Transverse colon (tissue), 4 donors: Measurements from ENCODE around the gene CBLB. TPM values are rescaled to one million over a fixed set of nuclear protein-coding genes. Genes with fewer than 3 reads are reported as not detected.

Experiments
- DNase-seq: peaks from one replicate; pipeline ENCODE4 v3.0.0-alpha.2; 2019
- H3K27ac ChIP-seq, 4 donors: fragments of 200-600 bp; sonication (generic); 2 replicates each; pipeline ENCODE4 v1.5.1; 2016 to 2018; ENCODE audit warnings: inconsistent platforms in 4 of 4
- H3K27me3 ChIP-seq: fragments of 200-600 bp; sonication (generic); 2 replicates; pipeline ENCODE4 v1.5.1; 2017; ENCODE audit warnings: inconsistent platforms
- H3K36me3 ChIP-seq, 4 donors: fragments of 200-600 bp; sonication (generic); 2 replicates each; pipeline ENCODE4 v1.5.1; 2017 to 2019; ENCODE audit warnings: inconsistent platforms in 4 of 4
- H3K4me1 ChIP-seq, 4 donors: fragments of 200-600 bp; sonication (generic); 2 replicates each; pipeline ENCODE4 v1.5.1; 2017 to 2020; ENCODE audit warnings: inconsistent platforms in 4 of 4
- H3K4me3 ChIP-seq, 4 donors: fragments of 200-600 bp; sonication (generic); 1 replicate in 1 of 4; 2 replicates in 3 of 4; pipeline versions ENCODE4 v1.5.1 to v1.6.1; 2017 to 2019; ENCODE audit warnings: inconsistent platforms in 4 of 4
- H3K9me3 ChIP-seq, 2 donors: fragments of 200-600 bp; sonication (generic); 2 replicates each; pipeline ENCODE4 v1.5.1; 2017 to 2019; ENCODE audit warnings: inconsistent platforms in 2 of 2
- CTCF ChIP-seq, 5 experiments: fragments of 200-600 bp in 3 of 5; fragments of 450-650 bp in 2 of 5; sonication (generic) in 3 of 5; IDR thresholded peaks; 1 replicate in 2 of 5; 2 replicates in 3 of 5; pipeline ENCODE4 v1.5.1; 2016 to 2017; ENCODE audit warnings: antibody characterized with exemption in 5 of 5, inconsistent platforms in 3 of 5, mild to moderate bottlenecking in 2 of 5, moderate library complexity in 1 of 5
- EP300 ChIP-seq: sonication (generic); formaldehyde crosslinking; IDR thresholded peaks from one replicate; pipeline ENCODE4 v1.6.1; 2017; ENCODE audit warnings: antibody characterized with exemption, low read depth
- POLR2A ChIP-seq: fragments of 450-650 bp; IDR thresholded peaks from one replicate; pipeline ENCODE4 v1.6.1; 2016; ENCODE audit warnings: antibody characterized with exemption, mild to moderate bottlenecking, moderate library complexity
- POLR2AphosphoS5 ChIP-seq, 3 donors: sonication (generic); formaldehyde crosslinking; IDR thresholded peaks; one replicate each; pipeline ENCODE4 v1.6.1; 2016; ENCODE audit warnings: antibody characterized with exemption in 3 of 3
- WGBS, 2 donors: methylation state at CpG; one replicate each; pipeline ENCODE4 v1.1.5; 2018; ENCODE audit warnings: low coverage in 1 of 2; 5-methylcytosine and 5-hydroxymethylcytosine counted together
- in situ Hi-C, 4 donors: fragments of 200-750 bp; cut with MboI; loops; one replicate each; pipeline versions ENCODE4 v1.15.0 to v1.15.1; 2017; ENCODE audit warnings: low sequenced_read_pairs in 3 of 4, low pct_ligation_motif_present in 1 of 4, low pct_unique_long_range_greater_than_20kb in 1 of 4
- intact Hi-C: fragments of 100-400 bp; cut with DNase I; formaldehyde crosslinking; loops from one replicate; pipeline ENCODE4 v1.15.1; 2023; ENCODE audit warnings: low total_unique reads
- total RNA-seq, 4 donors: library from RNA; depleted of rRNA; stranded (reverse); fragments of >200 nt; gene quantifications; one replicate each; pipeline ENCODE4 v1.1.0, GENCODE V29; 2016

The CBLB gene
- total RNA-seq, 4 donors from 2014 or later, result 25.1 to 76.2 (median 63.6) TPM

GRCh38 chr3:105733356-105733755 is 135.5 kb downstream of the CBLB start:
- TF ChIP-seq POLR2AphosphoS5 (IDR thresholded peaks at IDR 0.05) (no peak), EP300 (no peak), CTCF (IDR thresholded peaks at IDR 0.05) (no peak), POLR2A (no peak)
- intact Hi-C loops, result no loop called here
- in situ Hi-C loops, result no loop called here
- DNase-seq, result no peak
- no peaks in the 10 kb centered on the region for H3K4me1 ChIP-seq
- 62 to 84% methylated on average over 2 of the region's 2 CpGs for WGBS, 2 donors
- no peaks in the 10 kb centered on the region for H3K27me3 ChIP-seq
- H3K36me3 ChIP-seq, result peaks cover 0 to 28% (median 7%) of the 10 kb centered on the region in 4 donors
- H3K4me3 ChIP-seq, result no peak overlapping the region
- no peak overlapping the region for H3K27ac ChIP-seq
- H3K9me3 ChIP-seq, result no peaks in the 10 kb centered on the region

GRCh38 chr3:105731686-105732085 is 137.1 kb downstream of the CBLB start:
- TF ChIP-seq POLR2A (no peak), EP300 (no peak), CTCF (IDR thresholded peaks at IDR 0.05) (no peak), POLR2AphosphoS5 (IDR thresholded peaks at IDR 0.05) (no peak)
- no peak for DNase-seq
- WGBS, 2 donors, result 89 to 100% methylated on average over 1 of the region's 1 CpG
- Histone ChIP-seq H3K27me3 (no peaks in the 10 kb centered on the region), H3K9me3 (peaks cover 0 to 3% of the 10 kb centered on the region in 2 donors), H3K4me1 (no peaks in the 10 kb centered on the region), H3K27ac (no peak overlapping the region), H3K4me3 (no peak overlapping the region), H3K36me3 (peaks cover 0 to 43% (median 13%) of the 10 kb centered on the region in 4 donors)
- intact Hi-C loops, result no loop called here
- in situ Hi-C loops, result no loop called here

- TF ChIP-seq POLR2A, result no peak
- no peak for TF ChIP-seq CTCF (IDR thresholded peaks at IDR 0.05)
- TF ChIP-seq POLR2AphosphoS5 (IDR thresholded peaks at IDR 0.05), result no peak
- TF ChIP-seq EP300, result no peak
- in situ Hi-C loops, result no loop called here
- peaks cover 0 to 43% (median 13%) of the 10 kb centered on the region in 4 donors for H3K36me3 ChIP-seq
- no peak overlapping the region for H3K4me3 ChIP-seq
- peaks cover 0 to 3% of the 10 kb centered on the region in 2 donors for H3K9me3 ChIP-seq
- DNase-seq, result no peak
- intact Hi-C loops, result no loop called here
- H3K27me3 ChIP-seq, result no peaks in the 10 kb centered on the region
- no peak overlapping the region for H3K27ac ChIP-seq
- no peaks in the 10 kb centered on the region for H3K4me1 ChIP-seq
Observed at GRCh38 chr3:105730801-105731354, 137.9 kb downstream of the CBLB start.

DNA sequence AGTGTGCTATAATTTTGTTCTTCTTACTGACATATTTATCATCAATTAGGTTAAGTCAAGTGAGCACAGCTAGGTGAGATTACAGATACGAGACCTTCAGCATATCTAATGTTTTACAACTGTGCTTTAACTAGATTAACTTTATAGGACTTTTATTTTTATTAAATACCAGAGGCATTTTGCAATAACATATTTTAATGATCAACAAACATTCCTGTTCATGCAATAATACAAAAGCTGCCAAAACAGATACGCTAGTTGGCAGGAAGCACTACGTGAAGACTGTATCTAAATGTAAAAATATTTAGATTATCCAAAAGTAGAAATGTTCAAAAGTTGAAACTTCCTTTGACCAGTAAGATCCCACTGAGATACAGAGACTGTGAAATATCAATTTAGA is 139.1 kb downstream of the CBLB start:
- DNase-seq, result no peak
- H3K9me3 ChIP-seq, result peaks cover 0 to 3% of the 10 kb centered on the region in 2 donors
- H3K4me3 ChIP-seq, result no peak overlapping the region
- 80 to 91% methylated on average over 3 of the region's 3 CpGs for WGBS, 2 donors
- intact Hi-C loops, result no loop called here
- peaks cover 0 to 39% (median 12%) of the 10 kb centered on the region in 4 donors for H3K36me3 ChIP-seq
- in situ Hi-C loops, result no loop called here
- no peaks in the 10 kb centered on the region for H3K27me3 ChIP-seq
- TF ChIP-seq CTCF (IDR thresholded peaks at IDR 0.05) (no peak), POLR2A (no peak), POLR2AphosphoS5 (IDR thresholded peaks at IDR 0.05) (no peak)
- H3K4me1 ChIP-seq, result peaks cover 0 to 4% (median under 1%) of the 10 kb centered on the region in 4 donors
- no peak overlapping the region for H3K27ac ChIP-seq
